Mesenchymal stem cell (in vitro differentiated cells and primary cell): Measurements from ENCODE around the gene MCOLN1.

Experiments used
- DNase-seq: peaks from one replicate; pipeline ENCODE4 v3.0.0-alpha.2; 2013
- H2AFZ ChIP-seq: one replicate; pipeline ENCODE4 v1.6.1; 2013; ENCODE audit warnings: low read depth, mild to moderate bottlenecking, control low read depth, inconsistent platforms, low read length, moderate library complexity
- H2AK5ac ChIP-seq: 2 replicates; pipeline ENCODE4 v1.6.1; 2013; ENCODE audit warnings: low read length, moderate library complexity, mild to moderate bottlenecking, inconsistent platforms; ENCODE audit not compliant: severe bottlenecking
- H2BK120ac ChIP-seq: one replicate; pipeline ENCODE4 v1.6.1; 2013; ENCODE audit warnings: low read depth, mild to moderate bottlenecking, inconsistent platforms, low read length, moderate library complexity
- H2BK12ac ChIP-seq, 2 experiments: one replicate each; pipeline ENCODE4 v1.6.1; 2013; ENCODE audit warnings: inconsistent platforms in 2 of 2, low read length in 2 of 2, mild to moderate bottlenecking in 2 of 2, moderate library complexity in 2 of 2, control low read depth in 1 of 2
- H2BK15ac ChIP-seq: one replicate; pipeline ENCODE4 v1.6.1; 2013; ENCODE audit warnings: mild to moderate bottlenecking, low read depth, inconsistent platforms; ENCODE audit not compliant: poor library complexity, severe bottlenecking
- H2BK5ac ChIP-seq: 2 replicates; pipeline ENCODE4 v1.6.1; 2013; ENCODE audit warnings: low read depth, mild to moderate bottlenecking, low read length, control low read depth, inconsistent platforms; ENCODE audit not compliant: poor library complexity, severe bottlenecking
- H3K14ac ChIP-seq, 2 experiments: one replicate each; pipeline ENCODE4 v1.6.1; 2013; ENCODE audit warnings: inconsistent platforms in 2 of 2, low read length in 2 of 2, control low read depth in 1 of 2, mild to moderate bottlenecking in 1 of 2, moderate library complexity in 1 of 2
- H3K18ac ChIP-seq, 2 experiments: one replicate each; pipeline ENCODE4 v1.6.1; 2013; ENCODE audit warnings: inconsistent platforms in 2 of 2, low read length in 2 of 2, control low read depth in 1 of 2, low read depth in 1 of 2, mild to moderate bottlenecking in 1 of 2
- H3K23ac ChIP-seq, 2 experiments: one replicate each; pipeline ENCODE4 v1.6.1; 2013; ENCODE audit warnings: inconsistent platforms in 2 of 2, low read length in 2 of 2, mild to moderate bottlenecking in 2 of 2, moderate library complexity in 2 of 2, control low read depth in 1 of 2
- H3K27ac ChIP-seq: 2 replicates; pipeline ENCODE4 v1.5.1; 2013; ENCODE audit warnings: mild to moderate bottlenecking, moderate library complexity, low read length, control low read depth, inconsistent platforms; ENCODE audit not compliant: poor library complexity, severe bottlenecking
- H3K27me3 ChIP-seq, 2 experiments: 2 replicates each; pipeline versions ENCODE4 v1.6.1 to v1.7.0; 2013; ENCODE audit warnings: low read length in 2 of 2, mild to moderate bottlenecking in 2 of 2, moderate library complexity in 2 of 2, control low read depth in 1 of 2, inconsistent platforms in 1 of 2; ENCODE audit not compliant: control insufficient read depth in 1 of 2, insufficient read depth in 1 of 2
- H3K36me3 ChIP-seq, 2 experiments: 2 replicates each; pipeline versions ENCODE4 v1.6.1 to v1.7.0; 2013; ENCODE audit warnings: low read length in 2 of 2, control low read depth in 1 of 2, inconsistent platforms in 1 of 2, low read depth in 1 of 2, mild to moderate bottlenecking in 1 of 2; ENCODE audit not compliant: insufficient read depth in 2 of 2, control insufficient read depth in 1 of 2
- H3K4ac ChIP-seq, 2 experiments: one replicate each; pipeline ENCODE4 v1.6.1; 2013; ENCODE audit warnings: inconsistent platforms in 2 of 2, low read length in 2 of 2, mild to moderate bottlenecking in 2 of 2, moderate library complexity in 2 of 2, control low read depth in 1 of 2, low read depth in 1 of 2
- H3K4me1 ChIP-seq: 2 replicates; pipeline ENCODE4 v1.6.1; 2013; ENCODE audit warnings: low read depth, low read length, control low read depth; ENCODE audit not compliant: control insufficient read depth, insufficient read depth
- H3K4me2 ChIP-seq: 2 replicates; pipeline ENCODE4 v1.6.1; 2013; ENCODE audit warnings: low read length, mild to moderate bottlenecking, inconsistent platforms; ENCODE audit not compliant: poor library complexity, severe bottlenecking
- H3K4me3 ChIP-seq, 2 experiments: 2 replicates each; pipeline versions ENCODE4 v1.5.1 to v1.7.0; 2013; ENCODE audit warnings: low read length in 2 of 2, mild to moderate bottlenecking in 2 of 2, control low read depth in 1 of 2, low read depth in 1 of 2; ENCODE audit not compliant: insufficient read depth in 1 of 2
- H3K79me1 ChIP-seq: replicated peaks from 2 replicates; pipeline ENCODE4 v1.6.1; 2013; ENCODE audit warnings: mild to moderate bottlenecking, control low read depth, low read length, inconsistent platforms; ENCODE audit not compliant: poor library complexity, severe bottlenecking
- H3K9ac ChIP-seq: 2 replicates; pipeline ENCODE4 v1.7.0; 2013; ENCODE audit warnings: mild to moderate bottlenecking, low read length, moderate library complexity
- H3K9me3 ChIP-seq: 2 replicates; pipeline ENCODE4 v1.7.0; 2013; ENCODE audit warnings: mild to moderate bottlenecking, low read length; ENCODE audit not compliant: control insufficient read depth
- H4K8ac ChIP-seq: one replicate; pipeline ENCODE4 v1.6.1; 2013; ENCODE audit warnings: inconsistent platforms, mild to moderate bottlenecking, low read length, moderate library complexity
- H4K91ac ChIP-seq: one replicate; pipeline ENCODE4 v1.6.1; 2013; ENCODE audit warnings: mild to moderate bottlenecking, low read length, inconsistent platforms
- WGBS: methylation state at CpG from one replicate; pipeline ENCODE4 v1.1.7; 2013; ENCODE audit warnings: mixed read lengths; 5-methylcytosine and 5-hydroxymethylcytosine counted together

The MCOLN1 gene

DNA sequence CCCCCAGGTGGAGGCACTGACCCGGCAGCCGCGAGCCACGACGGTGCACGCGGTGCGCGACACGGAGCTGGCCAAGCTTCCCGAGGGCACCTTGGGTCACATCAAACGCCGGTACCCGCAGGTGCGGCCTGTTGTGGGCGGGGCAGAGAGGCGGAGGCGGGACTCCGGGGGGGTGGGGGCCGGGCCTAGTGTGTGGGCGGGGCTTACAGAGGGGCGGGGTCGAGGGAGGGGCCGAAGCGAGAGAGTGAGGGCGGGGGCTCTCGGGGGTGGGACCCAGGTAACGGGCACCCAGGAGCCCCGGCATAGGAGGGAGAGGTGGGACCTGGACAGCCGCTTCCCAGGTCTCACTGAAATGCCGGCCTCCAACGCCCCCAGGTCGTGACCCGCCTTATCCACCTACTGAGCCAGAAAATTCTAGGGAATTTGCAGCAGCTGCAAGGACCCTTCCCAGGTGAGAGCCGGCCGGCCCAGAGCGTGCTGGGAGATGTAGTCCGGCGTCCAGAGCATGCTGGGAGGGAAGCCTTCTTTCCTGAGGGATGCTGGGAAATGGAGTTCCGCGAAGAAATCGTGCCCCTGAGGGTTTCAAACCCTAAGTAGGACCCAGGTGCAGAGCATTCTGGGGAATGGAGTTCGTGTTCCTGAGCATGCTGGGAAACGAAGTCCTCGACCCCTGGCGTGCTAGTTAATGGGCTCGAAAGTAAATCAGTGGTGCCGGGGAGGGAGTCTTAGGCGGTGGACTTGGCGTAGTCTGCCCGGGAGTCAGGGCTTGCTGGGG, 28.8 kb downstream of the MCOLN1 start:
- 56% methylated on average over 48 of the region's 51 CpGs for WGBS
- Histone ChIP-seq H3K27ac (no peak overlapping the region), H3K14ac (no peak overlapping the region), H3K9me3 (no peaks in the 10 kb centered on the region), H3K79me1 (peaks cover 25% of the 10 kb centered on the region), H2BK5ac (no peak overlapping the region), H4K91ac (no peak overlapping the region), H3K18ac (no peak overlapping the region), H3K36me3 (peaks cover 55 to 65% of the 10 kb centered on the region in 2 experiments), H4K8ac (no peak overlapping the region), H2AK5ac (no peak overlapping the region), H3K9ac (no peak overlapping the region), H2AFZ (no peak overlapping the region), H3K23ac (no peak overlapping the region), H2BK15ac (no peak overlapping the region), H2BK12ac (no peak overlapping the region), H3K27me3 (no peaks in the 10 kb centered on the region), H3K4me2 (no peak overlapping the region), H3K4me3 (no peak overlapping the region), H3K4ac (no peak overlapping the region), H3K4me1 (peaks cover 6% of the 10 kb centered on the region), H2BK120ac (no peak overlapping the region)
- DNase-seq: peak; percentile 21

DNA sequence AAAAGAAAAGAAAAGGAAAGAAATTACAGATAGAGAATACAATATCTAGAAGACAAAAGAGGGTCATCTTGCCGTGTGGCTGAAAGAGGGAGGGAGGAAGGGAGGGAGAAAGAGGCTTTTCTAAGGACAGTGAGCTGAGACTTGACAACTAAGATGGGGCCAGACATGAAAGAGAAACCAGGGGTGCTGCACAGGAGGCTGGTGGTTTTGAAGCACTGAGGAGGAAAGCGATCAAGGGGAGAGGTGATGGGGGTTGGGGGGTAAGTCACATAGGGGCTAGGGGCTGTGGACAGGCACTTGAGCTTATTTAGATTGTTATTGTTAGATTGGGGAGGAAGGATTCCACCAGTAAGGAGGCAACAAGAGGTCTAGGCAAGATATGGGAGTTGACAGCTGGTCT, 30.4 kb downstream of the MCOLN1 start:
- 75% methylated on average over 2 of the region's 2 CpGs for WGBS
- no peak for DNase-seq
- H4K8ac ChIP-seq: no peak overlapping the region

DNA sequence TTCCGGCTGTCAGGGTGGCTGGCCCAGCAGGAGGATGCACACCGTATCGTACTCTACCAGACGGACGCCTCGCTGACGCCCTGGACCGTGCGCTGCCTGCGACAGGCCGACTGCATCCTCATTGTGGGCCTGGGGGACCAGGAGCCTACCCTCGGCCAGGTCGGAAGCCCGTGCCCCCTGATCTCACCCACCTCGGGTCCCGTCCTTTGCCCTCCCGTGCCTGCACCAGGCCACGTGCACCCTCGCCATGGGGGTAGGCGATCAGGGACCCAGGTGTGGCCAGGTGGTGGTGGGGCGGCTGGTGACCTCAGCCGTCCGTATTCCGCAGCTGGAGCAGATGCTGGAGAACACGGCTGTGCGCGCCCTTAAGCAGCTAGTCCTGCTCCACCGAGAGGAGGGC, 32.1 kb downstream of the MCOLN1 start:
- Histone ChIP-seq H3K4me3 (no peak overlapping the region), H3K36me3 (peaks cover 81 to 91% of the 10 kb centered on the region in 2 experiments), H2BK5ac (no peak overlapping the region), H2BK15ac (no peak overlapping the region), H3K14ac (no peak overlapping the region), H3K23ac (no peak overlapping the region), H3K4me2 (no peak overlapping the region), H4K8ac (no peak overlapping the region), H2AK5ac (no peak overlapping the region), H3K9ac (no peak overlapping the region), H3K18ac (no peak overlapping the region), H2AFZ (no peak overlapping the region), H3K9me3 (no peaks in the 10 kb centered on the region), H3K4ac (no peak overlapping the region), H3K27me3 (no peaks in the 10 kb centered on the region), H2BK12ac (no peak overlapping the region), H3K79me1 (peaks cover 27% of the 10 kb centered on the region), H3K4me1 (peaks cover 6% of the 10 kb centered on the region), H3K27ac (no peak overlapping the region), H4K91ac (no peak overlapping the region), H2BK120ac (no peak overlapping the region)
- no peak for DNase-seq
- 89% methylated on average over 28 of the region's 28 CpGs for WGBS

More for the DNA sequence above, 30.4 kb downstream of the MCOLN1 start:
- H2BK15ac ChIP-seq: no peak overlapping the region
- H3K27ac ChIP-seq: no peak overlapping the region
- H3K4me2 ChIP-seq: no peak overlapping the region
- no peaks in the 10 kb centered on the region for H3K27me3 ChIP-seq
- no peak overlapping the region for H3K9ac ChIP-seq
- H3K14ac ChIP-seq: no peak overlapping the region
- no peaks in the 10 kb centered on the region for H3K9me3 ChIP-seq
- no peak overlapping the region for H2BK120ac ChIP-seq
- H3K4me1 ChIP-seq: peaks cover 6% of the 10 kb centered on the region
- H3K36me3 ChIP-seq: peaks cover 63 to 77% of the 10 kb centered on the region in 2 experiments
- H3K4me3 ChIP-seq: no peak overlapping the region
- H2BK12ac ChIP-seq: no peak overlapping the region
- H4K91ac ChIP-seq: no peak overlapping the region
- no peak overlapping the region for H2AFZ ChIP-seq
- H2AK5ac ChIP-seq: no peak overlapping the region
- H3K18ac ChIP-seq: no peak overlapping the region
- no peak overlapping the region for H2BK5ac ChIP-seq
- H3K4ac ChIP-seq: no peak overlapping the region
- no peak overlapping the region for H3K23ac ChIP-seq
- peaks cover 25% of the 10 kb centered on the region for H3K79me1 ChIP-seq

DNA sequence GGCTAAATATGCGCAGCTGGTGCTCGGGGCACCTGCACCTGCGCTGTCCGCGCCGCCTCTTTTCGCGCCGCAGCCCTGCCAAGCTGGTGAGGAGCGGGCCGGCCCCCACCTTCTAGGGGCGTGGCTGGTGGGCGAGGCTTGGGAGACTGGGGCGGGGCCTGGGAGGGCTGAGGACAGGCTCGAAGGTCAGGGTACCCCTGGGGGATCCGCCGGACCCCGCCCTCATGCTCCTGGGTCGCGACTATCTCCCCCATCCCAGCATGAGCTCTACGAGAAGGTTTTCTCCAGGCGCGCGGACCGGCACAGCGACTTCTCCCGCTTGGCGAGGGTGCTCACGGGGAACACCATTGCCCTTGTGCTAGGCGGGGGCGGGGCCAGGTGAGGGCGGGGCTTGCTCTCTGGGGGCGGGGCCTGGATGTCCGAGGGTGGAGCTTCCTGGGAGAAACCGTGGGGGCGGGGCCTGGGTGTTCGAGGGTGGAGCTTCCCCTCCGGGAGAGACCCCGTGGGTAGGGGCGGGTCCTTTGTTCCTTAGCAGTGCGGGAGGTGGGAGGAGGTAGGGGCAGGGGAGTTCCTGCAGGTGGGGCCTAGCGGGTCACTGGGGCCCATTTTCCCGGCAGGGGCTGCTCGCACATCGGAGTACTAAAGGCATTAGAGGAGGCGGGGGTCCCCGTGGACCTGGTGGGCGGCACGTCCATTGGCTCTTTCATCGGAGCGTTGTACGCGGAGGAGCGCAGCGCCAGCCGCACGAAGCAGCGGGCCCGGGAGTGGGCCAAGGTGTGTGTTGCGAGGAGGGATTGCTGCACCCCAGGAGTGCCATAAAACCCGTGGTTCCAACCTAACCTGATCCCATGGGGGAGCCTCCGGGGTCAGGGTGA, 32.8 kb downstream of the MCOLN1 start:
- Histone ChIP-seq H3K18ac (no peak overlapping the region), H3K36me3 (peaks cover 79 to 88% of the 10 kb centered on the region in 2 experiments), H3K4me1 (peaks cover 6% of the 10 kb centered on the region), H2BK120ac (no peak overlapping the region), H2AK5ac (no peak overlapping the region), H3K4me2 (no peak overlapping the region), H2BK12ac (no peak overlapping the region), H2AFZ (no peak overlapping the region), H3K79me1 (peaks cover 26% of the 10 kb centered on the region), H3K4ac (no peak overlapping the region), H3K14ac (no peak overlapping the region), H3K9me3 (no peaks in the 10 kb centered on the region), H3K4me3 (no peak overlapping the region), H2BK5ac (no peak overlapping the region), H3K23ac (no peak overlapping the region), H4K91ac (no peak overlapping the region), H4K8ac (peak overlapping the region; percentile 15), H3K27ac (no peak overlapping the region), H3K9ac (no peak overlapping the region), H3K27me3 (no peaks in the 10 kb centered on the region), H2BK15ac (no peak overlapping the region)
- 83% methylated on average over 59 of the region's 62 CpGs for WGBS
- DNase-seq: no peak
